Erythroblast (primary cell): ENCODE measurements around the gene WASF2.

Experiments used
- GATA1 ChIP-seq: IDR thresholded peaks from 2 replicates; pipeline ENCODE4 v1.6.1; 2011; ENCODE audit warnings: low read depth, mild to moderate bottlenecking, control low read depth, low read length, moderate library complexity
- POLR2A ChIP-seq: IDR thresholded peaks from 2 replicates; pipeline ENCODE4 v1.6.1; 2011; ENCODE audit warnings: mild to moderate bottlenecking, low read length

DNA sequence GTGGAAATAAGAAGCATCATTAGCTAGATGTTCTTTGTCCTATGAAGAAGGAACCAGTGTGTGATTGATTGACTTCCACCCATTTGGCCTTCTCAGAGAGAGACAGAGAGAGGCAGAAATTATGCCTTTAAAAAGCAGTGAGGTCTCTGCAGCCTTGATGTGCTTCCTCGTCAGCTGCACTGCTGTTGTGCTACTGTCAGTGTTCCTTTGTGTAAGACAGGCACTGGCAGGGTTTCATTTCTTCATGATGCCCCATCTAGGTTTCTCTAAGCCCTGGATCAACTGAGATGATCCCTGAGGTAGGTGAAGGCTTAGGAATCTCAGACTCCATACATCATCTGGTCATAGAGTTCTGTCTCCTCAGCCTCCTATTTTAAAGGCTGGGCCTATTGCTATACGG lies 62.6 kb downstream of the WASF2 start:
- TF ChIP-seq POLR2A = no peak
- TF ChIP-seq GATA1 = no peak
